Neural progenitor cell (in vitro differentiated cells): ENCODE data around the gene C19orf25.

Experiments used
- CTCF ChIP-seq: fragments of 200-600 bp; sonication (generic); IDR thresholded peaks from 2 replicates; pipeline ENCODE4 v1.5.1; 2017; ENCODE audit warnings: antibody characterized with exemption, mild to moderate bottlenecking
- EZH2 ChIP-seq: fragments of 200-600 bp; sonication (generic); IDR thresholded peaks from 2 replicates; pipeline ENCODE4 v1.6.1; 2017; ENCODE audit warnings: antibody characterized with exemption, mild to moderate bottlenecking, moderate library complexity
- EZH2phosphoT487 ChIP-seq: fragments of 200-600 bp; sonication (generic); IDR thresholded peaks from 2 replicates; pipeline ENCODE4 v1.6.1; 2017; ENCODE audit warnings: antibody characterized with exemption

- TF ChIP-seq CTCF (no peak), EZH2phosphoT487 (no peak), EZH2 (no peak)
Measured at GRCh38 chr19:1427221-1427920, 51.6 kb downstream of the C19orf25 start.
